Erythroblast (primary cell): Measurements from ENCODE around the gene ST6GALNAC2.
"Not testable (repeated sequence)": the region's sequence is repeated elsewhere in the genome, so short reads cannot be mapped to it uniquely, and the experiment has no call there.

Experiments used
- DNase-seq, 2 experiments: peaks; one replicate each; lab custom pipeline; 2025; lab: John Stamatoyannopoulos, UW
- GATA1 ChIP-seq: IDR thresholded peaks from 2 replicates; pipeline ENCODE4 v1.6.1; 2011; ENCODE audit warnings: low read depth, mild to moderate bottlenecking, control low read depth, low read length, moderate library complexity
- POLR2A ChIP-seq: IDR thresholded peaks from 2 replicates; pipeline ENCODE4 v1.6.1; 2011; ENCODE audit warnings: mild to moderate bottlenecking, low read length

ST6GALNAC2 gene

GRCh38 chr17:76570457-76570856, 15.2 kb downstream of the ST6GALNAC2 start:
- DNase-seq, result no peak
- no peak for TF ChIP-seq POLR2A
- TF ChIP-seq GATA1, result no peak

- TF ChIP-seq GATA1, result no peak
- TF ChIP-seq POLR2A, result no peak
- DNase-seq, result no peak
These were observed 15.9 kb downstream of the ST6GALNAC2 start for GRCh38 chr17:76569607-76570279.

GRCh38 chr17:76568811-76569221, 16.8 kb downstream of the ST6GALNAC2 start:
- TF ChIP-seq GATA1 (no peak), POLR2A (no peak)
- no peak for DNase-seq

- DNase-seq, result peak; percentile 49 to 50
- TF ChIP-seq POLR2A (no peak), GATA1 (no peak)
These were observed 17.8 kb downstream of the ST6GALNAC2 start for GRCh38 chr17:76567634-76568432.

- no peak for DNase-seq
- no peak for TF ChIP-seq GATA1
- peak; percentile 7 for TF ChIP-seq POLR2A
These were observed 18.6 kb downstream of the ST6GALNAC2 start for GRCh38 chr17:76566988-76567431.

GRCh38 chr17:76566613-76566943, 19.1 kb downstream of the ST6GALNAC2 start:
- DNase-seq, result no peak
- no peak for TF ChIP-seq POLR2A
- no peak for TF ChIP-seq GATA1

GRCh38 chr17:76565728-76566612, 19.7 kb downstream of the ST6GALNAC2 start:
- no peak for DNase-seq

GRCh38 chr17:76564991-76565727, 20.5 kb downstream of the ST6GALNAC2 start:
- peak; percentile 16 for TF ChIP-seq POLR2A
- DNase-seq, result peak; percentile 44 to 83

More at GRCh38 chr17:76565728-76566612, 19.7 kb downstream of the ST6GALNAC2 start:
- TF ChIP-seq POLR2A (no peak), GATA1 (no peak)

DNA sequence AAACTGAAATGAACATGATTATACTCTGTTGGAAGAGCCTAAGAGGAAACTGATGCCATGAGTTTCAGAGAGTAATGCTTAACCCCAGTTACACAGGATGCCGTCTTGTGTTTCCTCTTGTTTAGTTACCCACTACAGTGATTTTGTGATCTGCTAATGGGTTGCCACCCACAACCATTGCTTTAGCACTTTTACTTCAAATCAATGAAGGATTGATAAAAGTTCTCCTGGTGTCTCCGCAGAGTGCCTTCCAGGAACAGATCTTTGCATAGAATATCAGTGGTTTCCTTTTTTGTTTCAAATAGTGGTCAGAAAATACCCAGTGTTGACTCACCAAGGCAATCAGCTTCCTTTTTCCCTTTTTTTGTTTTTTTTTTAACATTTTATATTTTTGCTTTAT, 22.3 kb downstream of the ST6GALNAC2 start:
- not testable (repeated sequence) for DNase-seq

DNA sequence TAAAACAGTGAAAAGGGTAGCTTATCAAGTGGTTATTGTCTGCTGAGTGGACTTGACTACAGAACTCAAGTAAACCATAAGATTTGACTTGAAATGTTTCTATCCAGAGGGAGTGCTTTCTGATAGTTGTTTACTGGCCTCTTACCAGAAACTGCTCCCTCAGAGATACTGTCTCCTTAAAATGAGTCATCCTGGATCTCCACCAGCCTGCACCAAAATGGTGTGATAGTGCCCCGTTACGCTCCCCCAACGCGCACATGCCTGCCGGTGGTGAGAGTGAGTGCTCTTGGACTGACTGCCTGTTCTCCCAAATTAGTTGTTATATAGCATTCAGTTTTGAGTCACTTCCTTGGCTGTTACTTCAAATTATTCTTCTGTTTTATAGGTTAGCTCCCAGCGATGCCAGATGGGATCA, 22.9 kb downstream of the ST6GALNAC2 start:
- DNase-seq, result peak; percentile 77 to 87

DNA sequence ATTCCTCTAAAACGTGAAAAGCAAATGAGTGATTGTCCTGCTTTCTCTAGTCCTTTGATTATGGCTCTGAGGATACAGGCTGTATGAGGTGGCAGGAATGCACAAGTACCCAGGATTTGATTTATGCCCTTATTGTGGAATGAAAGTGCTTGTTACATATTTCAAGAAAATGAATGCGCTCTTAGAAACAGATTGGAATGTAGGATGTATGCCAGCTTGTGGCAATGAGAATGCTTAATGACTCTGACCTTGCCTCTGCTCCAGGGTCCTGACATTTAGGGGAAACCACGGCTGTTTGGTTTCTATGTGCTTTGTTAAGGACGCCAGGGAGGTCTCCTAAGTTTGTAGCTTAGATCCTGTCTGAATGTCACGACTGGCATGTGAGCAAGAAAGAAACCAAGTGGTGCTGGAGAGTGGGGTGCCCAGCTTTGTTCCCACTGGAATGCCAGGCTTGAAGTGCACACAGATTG, 23.8 kb downstream of the ST6GALNAC2 start:
- TF ChIP-seq POLR2A (no peak), GATA1 (no peak)
- DNase-seq, result no peak

More for the DNA sequence above, 22.9 kb downstream of the ST6GALNAC2 start:
- TF ChIP-seq GATA1 (no peak), POLR2A (no peak)

DNA sequence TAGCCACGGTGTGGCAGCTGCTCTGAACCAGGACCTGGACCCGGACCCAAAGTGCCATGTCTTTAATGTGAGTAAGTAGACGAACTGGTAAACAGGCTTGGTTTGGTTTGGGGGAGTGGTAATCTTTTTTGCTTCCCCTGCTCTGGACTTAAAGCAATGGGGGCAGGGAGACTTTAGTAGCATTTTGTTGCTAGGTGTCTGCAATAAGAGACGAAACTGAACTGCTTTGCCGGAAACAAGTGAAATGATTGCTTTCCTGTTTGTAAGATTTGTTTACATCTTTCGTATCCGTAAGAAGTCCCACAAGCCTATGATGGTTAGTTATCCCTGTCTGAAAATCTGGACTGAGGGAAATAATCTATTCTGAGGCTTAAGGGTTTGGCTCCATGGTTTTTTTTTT, 24.3 kb downstream of the ST6GALNAC2 start:
- TF ChIP-seq POLR2A (no peak), GATA1 (no peak)
- no peak for DNase-seq

- TF ChIP-seq GATA1 (no peak), POLR2A (no peak)
- no peak for DNase-seq
These were observed 24.8 kb downstream of the ST6GALNAC2 start for GRCh38 chr17:76560877-76561221.
